GM19351 (cell line): ENCODE measurements around the gene SZT2.

Source experiments
- ATAC-seq: cut with Tn5 transposase; IDR thresholded peaks from one replicate; pipeline ENCODE4 v1.9.1; 2021; ENCODE audit warnings: mild to moderate bottlenecking, moderate library complexity; ENCODE audit not compliant: unreplicated experiment

Gene SZT2

GRCh38 chr1:43439781-43440180 is 50.1 kb downstream of the SZT2 start:
- no peak for ATAC-seq

- ATAC-seq = no peak
Observed at GRCh38 chr1:43440358-43440757, 50.7 kb downstream of the SZT2 start.

GRCh38 chr1:43441166-43441893 is 51.6 kb downstream of the SZT2 start:
- ATAC-seq = no peak

- no peak for ATAC-seq
Observed at GRCh38 chr1:43441894-43442637, 52.4 kb downstream of the SZT2 start.

- ATAC-seq = no peak
Observed at GRCh38 chr1:43442756-43443155, 53.1 kb downstream of the SZT2 start.

- ATAC-seq = no peak
Observed at GRCh38 chr1:43443197-43443946, 53.7 kb downstream of the SZT2 start.

- no peak for ATAC-seq
Observed at GRCh38 chr1:43444151-43444828, 54.6 kb downstream of the SZT2 start.

GRCh38 chr1:43444836-43445235 is 55.1 kb downstream of the SZT2 start:
- ATAC-seq = no peak

GRCh38 chr1:43445606-43446387 is 56.1 kb downstream of the SZT2 start:
- no peak for ATAC-seq

GRCh38 chr1:43446388-43446740 is 56.7 kb downstream of the SZT2 start:
- ATAC-seq = no peak

GRCh38 chr1:43446881-43447835 is 57.5 kb downstream of the SZT2 start:
- no peak for ATAC-seq

GRCh38 chr1:43447891-43448708 is 58.4 kb downstream of the SZT2 start:
- no peak for ATAC-seq

- no peak for ATAC-seq
Observed at GRCh38 chr1:43448955-43449707, 59.4 kb downstream of the SZT2 start.

GRCh38 chr1:43449708-43450069 is 60.0 kb downstream of the SZT2 start:
- ATAC-seq = no peak

- ATAC-seq = no peak
Observed at GRCh38 chr1:43450251-43450941, 60.7 kb downstream of the SZT2 start.

GRCh38 chr1:43451157-43451591 is 61.5 kb downstream of the SZT2 start:
- ATAC-seq = no peak
